GM21526 (cell line): ENCODE data around the gene XRCC4.

Source experiments
- ATAC-seq: cut with Tn5 transposase; IDR thresholded peaks from one replicate; pipeline ENCODE4 v1.9.1; 2021; ENCODE audit warnings: moderate library complexity; ENCODE audit not compliant: unreplicated experiment, low FRiP score

Gene XRCC4

DNA sequence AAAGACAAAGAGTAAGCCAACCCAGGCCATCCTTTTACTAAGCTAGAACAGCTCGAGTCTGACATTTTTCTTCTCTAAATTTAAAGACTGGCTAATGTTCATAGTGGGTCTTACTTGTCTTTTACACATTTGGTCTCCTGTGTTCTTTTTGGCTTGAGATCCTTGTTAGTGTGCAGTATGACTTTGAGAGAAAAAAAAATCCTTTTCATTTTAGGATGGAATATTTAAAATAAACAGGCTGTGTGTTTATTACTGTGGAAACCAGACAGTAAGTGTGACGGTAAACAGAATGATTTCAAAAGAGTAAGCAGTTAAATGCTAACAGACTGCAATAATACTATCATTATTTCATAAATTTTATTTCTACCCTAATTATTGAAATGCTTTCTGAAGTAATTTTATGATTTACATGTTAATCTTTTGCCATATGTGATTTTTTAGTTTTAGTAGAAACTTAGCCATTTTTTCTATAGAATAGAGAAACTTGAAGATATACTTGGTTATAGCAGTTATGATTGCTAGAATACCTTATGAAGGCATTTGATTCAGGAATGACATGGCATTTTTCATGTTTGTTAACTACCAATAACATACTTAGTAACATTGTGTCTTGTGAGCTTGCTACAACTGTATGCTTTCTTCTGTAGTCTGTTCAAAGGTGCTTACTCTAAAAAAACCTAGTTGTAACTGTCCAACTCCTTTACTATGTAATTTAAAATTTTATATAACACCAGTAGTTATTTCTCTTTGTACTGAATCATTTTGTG lies 92.4 kb downstream of the XRCC4 start:
- no peak for ATAC-seq

DNA sequence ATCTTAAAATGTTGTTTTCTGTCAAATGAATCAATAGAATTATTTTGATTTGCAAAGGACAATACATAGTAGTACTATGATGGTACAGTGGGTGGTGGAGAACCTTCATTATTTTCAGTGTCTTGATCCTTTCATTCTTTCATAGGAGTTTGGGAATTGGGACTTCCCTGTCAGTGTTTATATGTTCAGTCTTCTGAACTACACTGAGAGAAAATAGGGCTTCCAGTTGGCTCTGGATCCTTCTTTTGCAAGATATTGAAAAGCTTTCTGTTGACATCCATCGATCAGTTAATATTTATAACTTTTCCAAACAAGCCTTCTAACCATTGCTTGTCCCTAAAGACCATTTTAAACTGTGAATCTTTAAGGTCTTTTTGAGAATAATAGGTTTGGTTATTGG lies 94.7 kb downstream of the XRCC4 start:
- no peak for ATAC-seq

DNA sequence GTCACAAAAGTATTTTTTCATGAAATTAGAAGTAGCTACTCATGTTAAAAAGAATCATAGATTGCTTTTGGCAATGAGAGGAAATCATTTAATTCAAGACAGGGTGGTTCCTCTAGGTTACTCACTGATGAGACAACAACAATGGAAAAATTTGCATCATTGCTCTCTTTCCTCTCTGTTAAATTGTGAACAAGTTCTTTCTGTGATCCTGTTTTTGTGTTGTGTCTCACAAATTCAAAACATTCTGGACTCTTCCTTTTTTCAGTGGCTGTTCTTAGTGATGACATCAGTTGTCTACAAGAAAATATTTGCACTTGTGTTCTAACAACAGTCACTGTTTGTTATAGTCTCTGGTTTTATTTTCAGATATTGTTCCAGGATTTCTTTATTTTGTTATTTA lies 95.3 kb downstream of the XRCC4 start:
- ATAC-seq, result no peak

DNA sequence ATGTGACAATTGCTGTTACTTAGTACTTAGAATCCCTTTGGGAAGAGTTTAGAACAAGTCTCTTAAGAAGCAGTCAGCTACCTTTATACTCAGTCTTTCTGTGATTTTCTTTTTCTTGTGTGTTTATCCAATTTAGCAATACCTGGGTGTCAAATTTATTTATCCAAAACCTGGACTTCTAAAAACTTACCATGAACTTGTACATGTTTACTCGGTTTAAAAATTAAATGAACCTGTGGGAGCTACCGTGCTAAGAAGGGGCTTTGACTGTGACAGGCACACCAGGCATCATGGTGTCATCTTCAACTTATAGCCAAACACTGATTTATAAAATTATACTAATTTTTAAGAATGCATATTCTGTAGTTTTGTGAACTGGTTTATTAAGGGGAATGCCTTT lies 96.5 kb downstream of the XRCC4 start:
- no peak for ATAC-seq

DNA sequence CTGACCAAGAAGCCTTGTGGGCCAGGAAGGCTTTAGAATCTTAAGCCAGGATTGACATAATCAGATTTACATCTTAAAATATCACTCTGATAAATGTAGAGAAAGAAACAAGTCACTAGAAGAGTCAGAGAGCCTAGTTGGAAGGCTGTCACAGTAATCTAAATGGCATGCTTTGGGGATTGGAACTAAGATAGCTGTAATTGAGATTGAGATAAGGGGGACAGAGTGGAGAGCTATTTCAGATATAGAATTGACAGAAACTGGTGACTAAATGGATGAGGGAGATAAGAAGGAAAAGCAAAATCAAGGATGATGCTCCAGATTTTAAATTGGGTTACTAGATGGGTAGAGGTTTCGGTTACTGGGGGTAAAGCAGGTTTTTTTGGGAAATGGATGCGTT lies 100.5 kb downstream of the XRCC4 start:
- ATAC-seq, result no peak

DNA sequence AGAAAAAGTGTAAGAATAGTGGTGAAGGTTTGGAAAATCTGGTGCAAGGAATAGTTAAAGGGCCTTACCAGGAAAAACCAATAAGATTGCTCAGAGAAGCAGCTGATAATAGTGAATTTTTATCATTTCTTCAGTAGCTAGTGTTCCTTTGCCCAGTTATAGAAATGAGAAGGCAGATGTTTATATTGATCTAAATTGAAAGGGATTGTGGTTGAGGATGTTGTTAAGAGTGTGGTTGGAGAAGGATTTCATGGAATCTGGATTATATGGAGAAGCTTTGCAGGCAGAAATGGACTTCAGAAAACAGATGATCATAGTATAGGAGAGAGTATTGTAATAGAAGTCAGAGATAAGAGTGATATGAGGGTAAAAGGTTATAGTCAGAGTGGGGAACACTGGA lies 102.6 kb downstream of the XRCC4 start:
- no peak for ATAC-seq

- ATAC-seq, result no peak
Observed at GRCh38 chr5:83184534-83184933, 107.2 kb downstream of the XRCC4 start.

DNA sequence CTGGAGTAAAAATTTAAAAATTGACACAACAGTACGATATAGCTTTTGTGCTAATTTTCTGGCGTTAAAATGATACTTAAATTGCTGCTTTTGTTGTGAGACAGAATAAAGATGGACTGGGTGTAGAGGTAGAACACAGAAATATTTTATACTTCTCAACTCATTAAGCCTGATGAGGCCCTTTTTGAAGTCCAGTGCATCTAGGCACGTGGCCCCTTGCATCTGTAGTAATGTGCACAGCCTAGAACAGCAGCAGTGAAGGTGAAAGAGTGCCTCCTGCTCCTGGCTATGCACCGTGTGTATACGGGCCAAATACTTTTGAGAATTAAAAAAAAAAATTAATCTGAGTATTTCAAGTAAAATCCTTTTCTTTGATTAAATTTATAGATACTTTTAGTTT lies 115.6 kb downstream of the XRCC4 start:
- no peak for ATAC-seq

DNA sequence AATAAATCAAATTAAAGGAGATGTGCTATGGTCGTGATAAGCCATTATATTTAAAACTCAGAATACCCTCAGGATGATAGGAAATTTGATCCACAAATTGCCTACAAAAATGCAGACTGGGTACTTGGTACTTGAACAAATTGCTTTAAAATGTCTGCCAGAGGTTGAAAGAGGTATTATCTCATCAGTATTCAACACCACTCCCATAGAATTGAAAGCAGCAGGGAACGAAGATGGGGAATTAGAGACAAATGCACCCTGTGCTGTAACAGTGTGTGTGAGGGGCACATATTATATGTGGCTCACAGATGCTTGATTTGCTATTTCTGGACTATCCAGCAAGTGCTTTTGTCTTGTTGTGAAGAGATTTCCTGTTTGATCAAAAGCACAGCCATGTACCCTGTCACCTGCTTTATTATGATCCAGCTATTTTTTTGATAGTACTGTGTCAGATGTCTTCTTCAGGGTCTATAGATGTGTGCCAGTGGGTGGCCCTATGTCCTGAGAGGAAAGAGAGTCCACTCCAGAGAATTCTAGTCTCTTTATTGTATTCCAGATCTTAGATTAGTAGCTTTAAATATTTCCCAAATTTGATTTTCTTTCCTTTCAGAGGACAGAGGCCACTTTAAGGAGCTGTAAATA lies 120.1 kb downstream of the XRCC4 start:
- no peak for ATAC-seq

DNA sequence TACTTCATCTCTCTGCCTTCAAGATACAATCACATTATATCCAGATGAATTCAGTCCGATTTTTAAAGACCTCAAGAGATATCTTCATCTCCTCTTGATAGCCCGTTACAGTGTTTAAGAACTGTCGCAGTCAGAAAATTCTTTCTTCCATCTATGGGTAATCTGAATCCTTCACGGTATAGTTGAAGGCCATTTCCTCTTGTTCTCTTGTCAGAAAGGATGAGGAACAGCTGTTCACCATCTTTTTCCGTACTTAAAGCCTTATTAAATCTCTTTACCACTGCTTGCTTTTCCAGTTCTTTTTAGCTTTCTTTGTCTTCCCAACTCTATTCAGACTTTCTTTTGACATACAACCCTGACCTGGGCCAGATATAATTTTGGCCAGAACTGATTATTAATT lies 121.8 kb downstream of the XRCC4 start:
- no peak for ATAC-seq

DNA sequence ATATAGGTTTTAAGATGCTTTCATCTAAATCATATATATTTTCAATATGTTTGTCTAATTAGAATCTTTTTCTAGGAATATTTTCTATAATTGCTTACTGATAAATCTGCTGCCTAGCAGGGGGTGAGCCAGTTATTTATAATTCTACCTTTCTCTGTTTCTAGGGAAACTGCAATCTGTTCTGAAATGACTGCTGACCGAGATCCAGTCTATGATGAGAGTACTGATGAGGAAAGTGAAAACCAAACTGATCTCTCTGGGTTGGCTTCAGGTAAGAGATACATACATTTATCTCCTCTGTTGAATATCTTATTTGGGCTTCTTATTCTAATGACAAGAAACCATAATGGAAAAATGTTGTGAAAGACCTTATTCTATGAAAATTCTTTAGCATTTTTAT lies 127.3 kb downstream of the XRCC4 start:
- no peak for ATAC-seq

- ATAC-seq, result no peak
Observed at GRCh38 chr5:83209963-83210362, 132.6 kb downstream of the XRCC4 start.

DNA sequence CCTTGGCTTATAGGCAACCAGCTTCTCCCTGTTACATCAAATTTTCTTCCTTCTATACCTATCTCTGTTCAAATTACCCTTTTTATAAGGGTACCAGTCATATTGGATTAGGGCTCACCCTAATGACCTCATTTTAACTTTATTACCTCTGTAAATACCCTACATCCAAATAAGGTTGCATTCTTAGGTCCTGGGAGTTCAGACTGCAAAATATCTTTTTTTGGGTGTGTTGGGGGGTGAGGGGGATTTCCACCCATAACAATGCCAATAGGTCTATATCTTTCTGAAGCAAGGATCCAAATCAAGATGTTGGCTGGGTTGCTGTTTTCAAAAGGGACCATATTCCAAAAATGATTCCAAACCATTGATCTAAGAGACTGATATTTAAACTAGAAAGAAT lies 141.7 kb downstream of the XRCC4 start:
- ATAC-seq, result no peak

GRCh38 chr5:83219495-83219894 lies 142.1 kb downstream of the XRCC4 start:
- no peak for ATAC-seq

GRCh38 chr5:83220331-83220730 lies 143.0 kb downstream of the XRCC4 start:
- ATAC-seq, result no peak

DNA sequence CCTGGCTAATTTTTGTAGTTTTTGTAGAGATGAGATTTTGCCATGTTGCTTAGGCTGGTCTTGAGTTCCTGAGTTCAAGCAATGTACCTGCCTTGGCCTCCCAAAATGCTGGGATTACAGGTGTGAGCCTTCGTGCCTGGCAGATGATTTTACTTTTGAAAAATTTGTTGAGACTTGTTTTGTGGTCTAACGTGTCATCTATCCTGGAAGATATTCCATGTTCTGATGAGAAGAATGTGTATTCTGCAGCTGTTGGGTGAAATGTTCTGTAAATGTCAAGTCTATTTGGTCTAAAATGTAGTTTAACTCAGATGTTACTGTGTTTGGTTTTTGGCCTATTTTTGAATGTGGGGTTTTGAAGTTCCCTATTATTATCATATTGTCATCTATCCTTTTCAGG lies 145.6 kb downstream of the XRCC4 start:
- ATAC-seq, result no peak

DNA sequence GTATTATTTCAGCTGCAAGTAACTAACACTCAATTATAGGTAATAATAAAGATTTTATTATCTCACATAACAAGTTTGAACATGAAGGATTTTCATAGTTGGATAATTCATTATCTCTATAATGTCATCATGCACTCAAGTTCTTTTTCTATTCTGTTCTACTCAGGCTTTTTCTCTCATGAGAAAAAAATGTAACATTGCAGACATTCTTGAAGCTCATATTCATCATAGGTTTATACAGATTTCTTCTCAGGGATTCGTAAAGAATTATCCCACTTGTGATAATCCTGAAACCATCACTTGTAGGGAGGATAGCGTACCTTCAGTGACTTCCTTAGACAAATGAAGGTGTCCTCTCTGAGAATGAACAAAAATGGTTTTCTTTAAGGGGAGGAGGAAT lies 150.3 kb downstream of the XRCC4 start:
- ATAC-seq, result no peak

GRCh38 chr5:83230511-83230910 lies 153.2 kb downstream of the XRCC4 start:
- ATAC-seq, result no peak

DNA sequence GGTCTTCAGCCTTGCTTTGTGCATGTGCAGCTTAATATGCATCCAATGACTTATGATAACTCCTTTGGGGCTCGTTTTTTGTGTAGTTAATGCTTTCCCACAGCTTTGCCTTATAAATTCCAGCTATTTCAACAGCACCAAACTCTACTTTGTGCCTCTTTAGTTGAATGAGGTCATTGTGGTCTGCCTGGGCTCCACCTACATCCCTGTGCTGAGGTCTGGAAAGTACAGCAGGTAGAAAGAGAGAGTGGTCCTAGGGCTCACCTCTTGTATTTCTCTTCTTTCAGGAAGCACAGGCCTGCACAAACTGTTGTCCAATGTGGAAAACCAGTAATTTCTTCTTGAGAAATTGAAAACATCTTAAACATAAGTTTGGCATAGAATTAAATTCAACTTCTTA lies 167.2 kb downstream of the XRCC4 start:
- no peak for ATAC-seq

GRCh38 chr5:83245037-83245436 lies 167.7 kb downstream of the XRCC4 start:
- no peak for ATAC-seq

DNA sequence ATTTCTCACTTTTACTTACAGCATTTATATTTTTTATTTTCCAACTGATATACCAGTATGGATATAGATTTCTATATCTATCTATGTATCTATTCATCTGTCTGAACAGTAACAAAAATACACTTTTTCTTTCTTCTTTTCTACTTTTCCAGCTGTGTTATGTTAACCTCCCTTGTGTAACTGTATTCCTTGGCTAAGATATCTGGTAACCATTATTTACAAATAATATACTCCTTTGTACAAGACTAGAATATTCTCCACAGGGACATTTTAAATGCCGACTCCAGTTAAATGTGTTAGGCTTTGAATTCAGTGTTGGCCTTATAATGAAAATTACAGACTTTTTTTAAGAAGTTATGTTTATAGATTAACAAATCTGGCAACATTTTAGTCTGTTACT lies 168.7 kb downstream of the XRCC4 start:
- ATAC-seq, result no peak

GRCh38 chr5:83249156-83249555 lies 171.8 kb downstream of the XRCC4 start:
- ATAC-seq, result no peak
